Islet precursor cell (in vitro differentiated cells): ENCODE data around the gene CCDC60.
"Not testable (repeated sequence)": the region's sequence is repeated elsewhere in the genome, so short reads cannot be mapped to it uniquely, and the experiment has no call there.

Source experiments
- DNase-seq: peaks from one replicate; pipeline ENCODE4 v3.0.0-alpha.2; 2018

CCDC60 gene

DNA sequence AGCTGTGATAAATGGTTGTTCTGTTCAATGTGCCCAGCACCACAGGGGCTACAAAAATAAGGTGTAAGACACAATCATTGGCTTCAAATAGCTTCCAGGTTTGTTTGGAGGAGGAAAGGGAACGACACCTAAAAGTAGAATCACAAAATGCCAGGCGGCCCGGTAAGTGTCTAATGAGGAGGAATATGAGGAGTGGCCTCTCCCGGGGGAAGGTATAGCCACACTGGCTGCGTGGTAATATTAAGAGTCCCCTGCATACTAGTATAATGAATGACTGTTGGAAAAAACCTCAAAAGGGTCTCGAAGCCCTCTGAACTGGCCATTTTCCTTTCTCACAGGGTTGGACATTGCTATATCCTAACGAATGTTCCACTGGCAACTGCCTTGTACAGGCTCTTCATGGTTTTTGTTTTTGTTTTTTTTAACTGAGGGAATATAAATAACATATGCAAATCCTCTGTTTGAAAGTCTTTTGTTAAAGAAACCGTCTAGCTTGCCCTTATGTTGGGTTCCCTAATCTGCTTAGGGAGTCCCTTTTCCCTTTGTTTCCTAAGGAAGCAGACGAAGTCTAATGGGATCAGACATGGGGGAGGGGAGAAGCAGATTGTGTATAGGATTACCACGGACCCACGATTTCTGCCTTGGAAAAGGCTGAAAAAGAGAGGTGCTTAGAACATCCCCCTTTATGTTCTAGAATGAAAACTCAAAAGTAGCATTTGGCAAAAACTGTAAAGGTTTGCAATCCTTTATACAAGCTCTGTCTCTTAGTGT is 4.2 kb downstream of the CCDC60 start:
- peak; percentile 29 for DNase-seq

DNA sequence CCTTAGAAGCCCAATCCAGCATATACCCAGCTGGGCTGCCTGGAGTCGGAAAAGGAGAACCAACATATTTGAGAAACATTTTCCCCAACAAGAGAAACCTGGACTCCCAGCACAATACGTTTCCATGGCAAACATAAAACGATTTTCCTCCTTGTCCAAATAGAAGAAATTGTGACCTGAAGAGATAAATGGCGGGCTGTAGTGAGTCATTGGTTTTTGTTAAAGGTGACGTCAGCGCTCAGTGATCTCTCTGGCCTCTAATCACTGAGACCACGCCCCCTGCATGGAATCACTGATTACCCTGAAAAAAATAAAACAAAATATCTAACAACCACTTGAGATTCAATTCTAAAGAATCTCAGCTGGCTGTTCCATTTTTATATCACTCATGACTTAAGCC is 6.0 kb downstream of the CCDC60 start:
- DNase-seq: peak; percentile 33

- DNase-seq: peak; percentile 24
Observed at GRCh38 chr12:119341020-119341419, 6.5 kb downstream of the CCDC60 start.

GRCh38 chr12:119341988-119342387 is 7.5 kb downstream of the CCDC60 start:
- peak; percentile 14 for DNase-seq

- no peak for DNase-seq
Observed at GRCh38 chr12:119343130-119343529, 8.6 kb downstream of the CCDC60 start.

GRCh38 chr12:119354172-119354571 is 19.6 kb downstream of the CCDC60 start:
- no peak for DNase-seq

- DNase-seq: not testable (repeated sequence)
Observed at GRCh38 chr12:119360366-119360765, 25.8 kb downstream of the CCDC60 start.

GRCh38 chr12:119363037-119363436 is 28.5 kb downstream of the CCDC60 start:
- DNase-seq: no peak

GRCh38 chr12:119363490-119363889 is 29.0 kb downstream of the CCDC60 start:
- no peak for DNase-seq

DNA sequence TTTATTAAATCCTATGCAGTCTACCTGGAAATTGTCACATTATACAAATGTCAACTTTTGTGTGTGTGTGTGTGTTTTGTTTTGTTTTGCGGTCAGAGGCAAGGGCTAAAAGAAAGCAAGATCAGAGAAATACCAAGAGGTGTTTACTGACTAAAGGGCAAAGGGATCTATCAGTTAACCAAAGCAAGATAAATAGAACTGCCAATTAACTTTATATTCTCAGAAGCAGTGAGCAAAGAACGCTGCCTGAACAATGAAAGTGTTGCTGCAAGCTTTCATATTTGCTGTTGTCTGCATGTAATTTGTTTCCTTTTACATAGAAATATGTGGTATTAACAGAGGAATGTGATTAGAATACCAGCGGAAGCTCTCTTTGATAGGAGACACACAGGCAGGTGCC is 30.9 kb downstream of the CCDC60 start:
- no peak for DNase-seq

- no peak for DNase-seq
Observed at GRCh38 chr12:119366007-119366406, 31.5 kb downstream of the CCDC60 start.

GRCh38 chr12:119369161-119369560 is 34.6 kb downstream of the CCDC60 start:
- DNase-seq: no peak

GRCh38 chr12:119369907-119370546 is 35.5 kb downstream of the CCDC60 start:
- no peak for DNase-seq

GRCh38 chr12:119372540-119372939 is 38.0 kb downstream of the CCDC60 start:
- no peak for DNase-seq

DNA sequence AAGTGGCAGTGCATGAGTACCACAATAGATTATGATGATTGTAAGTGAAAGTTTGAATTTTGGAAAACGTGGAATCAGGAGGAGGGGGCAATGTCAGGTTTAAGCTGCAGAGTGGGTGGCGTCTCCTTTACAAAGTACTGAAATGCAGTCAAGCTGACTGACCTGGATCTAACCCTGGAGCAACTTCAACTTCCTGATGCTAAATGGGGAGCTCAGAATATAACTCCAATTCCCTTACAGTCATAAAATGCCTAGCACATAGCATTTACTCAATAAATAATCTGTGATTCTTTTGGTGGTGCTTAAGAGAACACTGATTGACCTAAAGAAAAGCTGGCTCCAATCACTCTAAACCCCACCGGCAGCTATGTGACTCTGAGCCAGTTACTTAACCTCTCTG is 38.5 kb downstream of the CCDC60 start:
- no peak for DNase-seq

DNA sequence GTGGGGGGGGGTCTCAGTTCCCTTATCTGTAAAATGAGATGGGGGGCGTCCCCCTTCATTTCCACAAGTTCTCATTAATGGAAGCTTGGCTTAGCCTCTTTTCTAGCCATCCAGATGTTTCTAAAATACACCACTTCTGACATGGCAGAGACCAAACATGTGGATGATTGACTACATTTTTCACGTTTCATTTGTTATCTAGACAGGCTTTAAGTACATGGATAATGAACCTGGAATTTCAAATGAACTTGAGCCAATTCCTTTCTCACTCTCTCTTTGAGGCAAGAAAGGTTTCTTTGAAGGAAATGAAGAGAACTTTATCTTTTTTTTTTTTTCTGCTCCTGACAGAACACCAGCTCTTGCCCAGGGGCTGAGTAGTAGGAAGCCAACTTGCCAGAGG is 39.1 kb downstream of the CCDC60 start:
- no peak for DNase-seq

GRCh38 chr12:119374635-119375034 is 40.1 kb downstream of the CCDC60 start:
- DNase-seq: no peak

DNA sequence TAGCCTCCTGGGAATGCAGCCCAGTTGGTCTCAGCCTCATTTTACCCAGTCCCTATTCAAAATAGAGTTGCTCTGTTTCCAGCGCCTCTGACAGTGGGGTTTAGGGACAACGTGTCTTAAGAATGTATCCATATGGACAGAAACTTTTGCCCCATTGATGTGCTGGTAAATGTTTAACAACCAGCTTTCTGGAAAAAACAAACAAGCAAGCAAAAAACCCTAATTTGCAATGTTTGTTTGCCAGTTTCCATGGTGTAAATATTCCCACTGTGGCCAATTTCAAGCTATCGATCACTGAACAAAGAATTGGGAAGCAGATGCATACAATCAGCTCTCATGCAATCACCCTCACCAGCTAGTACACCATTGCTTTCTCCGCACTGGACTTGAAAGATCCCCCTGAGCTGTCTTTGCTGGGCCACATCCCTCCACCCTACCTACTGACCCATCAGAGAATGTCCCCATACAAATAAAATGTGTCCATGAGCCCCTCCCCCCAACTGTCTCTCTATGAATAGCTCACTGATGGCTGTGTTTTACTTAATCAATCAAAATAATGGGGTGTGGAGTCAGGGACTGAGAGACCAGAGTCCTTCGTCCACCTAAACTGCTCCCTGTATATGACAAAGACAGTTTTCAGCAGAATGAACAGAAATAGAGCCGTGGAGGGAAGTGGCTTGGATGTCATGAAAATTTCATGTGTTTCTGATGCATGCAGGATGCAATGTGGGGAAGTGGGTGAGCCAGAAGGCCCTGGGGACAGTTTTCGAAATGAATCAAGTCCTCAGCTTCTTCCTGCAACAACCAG is 40.8 kb downstream of the CCDC60 start:
- no peak for DNase-seq

DNA sequence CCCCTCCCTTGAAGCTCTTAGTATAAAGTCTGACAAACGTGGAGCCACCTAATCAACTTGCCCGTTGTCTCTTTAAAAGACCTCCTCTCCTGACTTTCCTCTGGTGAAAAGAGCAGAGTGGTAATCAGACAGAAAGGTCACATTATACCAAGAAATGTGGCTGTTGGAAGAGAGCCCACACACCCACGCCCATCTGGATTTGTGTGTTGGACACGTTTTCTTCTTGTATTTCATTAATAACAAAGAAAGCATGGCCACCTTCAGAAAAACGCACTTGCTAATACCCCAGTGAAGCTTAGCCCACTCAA is 41.3 kb downstream of the CCDC60 start:
- no peak for DNase-seq

GRCh38 chr12:119378903-119379302 is 44.4 kb downstream of the CCDC60 start:
- no peak for DNase-seq

DNA sequence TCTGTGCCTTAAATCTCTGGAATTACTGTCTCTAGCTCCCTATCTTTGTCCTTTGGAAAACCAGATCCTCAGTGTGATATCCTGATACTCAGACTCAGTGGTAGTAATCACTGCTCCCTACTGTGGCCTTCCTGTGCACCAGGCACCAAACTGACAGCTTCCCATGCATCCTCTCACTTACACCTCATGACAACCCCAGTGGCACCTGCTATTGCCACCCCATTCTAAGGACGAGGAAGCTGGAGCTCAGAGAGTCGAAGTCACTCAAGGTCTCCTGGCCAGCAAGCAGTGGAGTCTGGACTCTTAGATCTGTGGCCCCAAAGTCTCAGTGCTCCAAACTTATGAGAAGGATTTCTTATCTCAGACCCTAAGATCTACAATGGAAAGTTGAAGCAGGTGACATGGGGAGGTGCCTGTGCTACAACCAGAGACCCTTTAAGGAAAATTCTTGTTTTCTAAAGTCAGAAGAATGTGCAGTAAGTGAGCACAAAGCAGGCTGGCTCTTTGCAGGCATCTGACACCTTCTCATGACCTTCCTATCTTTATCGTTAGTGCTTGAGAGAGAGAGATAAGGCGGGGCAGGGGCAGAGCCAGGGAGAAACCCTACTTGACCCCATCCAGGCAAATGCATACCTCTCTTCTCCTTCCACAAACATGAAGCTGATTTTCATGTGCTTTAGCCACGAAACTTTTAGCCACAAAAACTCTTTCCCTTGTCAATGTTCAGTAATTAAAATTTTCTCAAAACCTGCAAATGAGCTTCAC is 47.1 kb downstream of the CCDC60 start:
- no peak for DNase-seq

- DNase-seq: no peak
Observed at GRCh38 chr12:119383206-119383605, 48.7 kb downstream of the CCDC60 start.

DNA sequence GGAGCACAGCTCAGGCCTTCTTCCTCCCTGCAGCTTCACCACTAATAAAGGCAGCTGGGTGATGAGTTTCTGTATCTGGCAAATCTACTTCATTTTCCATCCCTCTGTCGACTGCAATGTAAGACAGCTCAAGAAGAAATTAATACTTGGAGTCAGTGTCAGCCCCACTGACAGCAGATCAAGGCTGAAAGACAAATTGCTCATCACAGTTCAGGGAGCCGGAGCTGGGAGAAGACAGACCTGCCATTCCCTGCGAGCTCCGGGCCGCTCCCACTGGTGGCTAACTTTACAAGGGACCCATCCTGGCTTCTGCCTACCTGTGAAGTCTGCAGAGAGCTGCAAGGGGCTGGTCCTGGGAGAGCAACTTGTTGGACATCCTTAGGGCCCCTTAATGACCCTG is 49.8 kb downstream of the CCDC60 start:
- no peak for DNase-seq
